H1 (cell line): ENCODE results near the gene SLC19A1. TPM values are rescaled to one million over a fixed set of nuclear protein-coding genes. Genes with fewer than 3 reads are reported as not detected.

Experiments
- ASH2L ChIP-seq: fragments of 200-600, 300-600 bp; sonication (generic); IDR thresholded peaks from one replicate; pipeline ENCODE4 v1.7.1; 2017; ENCODE audit warnings: low read length
- ATF2 ChIP-seq: IDR thresholded peaks from 2 replicates; pipeline ENCODE4 v1.6.1; 2012; ENCODE audit warnings: low read length, inconsistent platforms
- CTBP2 ChIP-seq: IDR thresholded peaks from 2 replicates; pipeline ENCODE4 v1.7.0; 2011; ENCODE audit warnings: borderline replicate concordance, mild to moderate bottlenecking, moderate library complexity, mixed read lengths, low read length; ENCODE audit not compliant: insufficient read depth, insufficient read length
- JUN ChIP-seq: IDR thresholded peaks from 2 replicates; pipeline ENCODE4 v1.6.1; 2011; ENCODE audit warnings: low read depth, mild to moderate bottlenecking, improper control_type of control experiment, low read length
- KDM1A ChIP-seq: fragments of 200-600, 300-600 bp; sonication (generic); IDR thresholded peaks from 2 replicates; pipeline ENCODE4 v1.7.1; 2016; ENCODE audit warnings: mild to moderate bottlenecking, low read length, borderline replicate concordance
- TAF1 ChIP-seq: IDR thresholded peaks from 2 replicates; pipeline ENCODE4 v1.6.1; 2011; ENCODE audit warnings: mild to moderate bottlenecking, low read depth, low read length
- polyA plus RNA-seq, 7 experiments: library from polyadenylated mRNA; depleted of rRNA in 3 of 7; stranded (reverse) in 5 of 7; unstranded in 2 of 7; fragments of >200 nt in 5 of 7; fragments of 200-250 nt in 2 of 7; gene quantifications; 1 replicate in 5 of 7; 2 replicates in 1 of 7; 4 replicates in 1 of 7; pipeline versions ENCODE4 v1.2.1 to v1.2.3, GENCODE V29; 2011 to 2013; ENCODE audit warnings: missing spikeins in 2 of 7, mixed read lengths in 2 of 7
- total RNA-seq: library from RNA; stranded (reverse); fragmentation: NEBNext Ultra II Directional; extraction: Animal tissue kit (Norgen Biotek cat#: 25700); gene quantifications from 2 replicates; pipeline ENCODE4 v1.2.1, GENCODE V29; 2021

SLC19A1 gene
- total and polyA plus RNA-seq, 2 of the 8 experiments (the other 6 are each of a cell fraction or from before 2014, with no cell fraction given): 31.6 to 43.8 TPM

- no peak for TF ChIP-seq ASH2L
- TF ChIP-seq KDM1A: no peak
- TF ChIP-seq CTBP2: no peak
- TF ChIP-seq JUN: no peak
- no peak for TF ChIP-seq ATF2
- no peak for TF ChIP-seq TAF1
Observed at GRCh38 chr21:45490049-45490731, 52.0 kb downstream of the SLC19A1 start (continued).
